IPS-18a (cell line): Measurements from ENCODE around the gene P2RY8.
"Not testable (repeated sequence)": the region's sequence is repeated elsewhere in the genome, so short reads cannot be mapped to it uniquely, and the experiment has no call there.

Experiments
- H3K27ac ChIP-seq: one replicate; pipeline ENCODE4 v1.5.1; 2013; ENCODE audit warnings: low read length
- H3K27me3 ChIP-seq: one replicate; pipeline ENCODE4 v1.6.1; 2013; ENCODE audit warnings: mild to moderate bottlenecking, low read length; ENCODE audit not compliant: control insufficient read depth, insufficient read depth
- H3K36me3 ChIP-seq: one replicate; pipeline ENCODE4 v1.6.1; 2013; ENCODE audit warnings: low read depth, low read length; ENCODE audit not compliant: control insufficient read depth
- H3K4me1 ChIP-seq: one replicate; pipeline ENCODE4 v1.6.1; 2013; ENCODE audit warnings: low read depth, low read length; ENCODE audit not compliant: control insufficient read depth
- H3K4me3 ChIP-seq: one replicate; pipeline ENCODE4 v1.5.1; 2013; ENCODE audit warnings: low read length
- H3K9ac ChIP-seq: one replicate; pipeline ENCODE4 v1.6.1; 2013; ENCODE audit warnings: mild to moderate bottlenecking, low read length, moderate library complexity
- H3K9me3 ChIP-seq: one replicate; pipeline ENCODE4 v1.6.1; 2013; ENCODE audit warnings: low read depth, low read length; ENCODE audit not compliant: control insufficient read depth

The P2RY8 gene

DNA sequence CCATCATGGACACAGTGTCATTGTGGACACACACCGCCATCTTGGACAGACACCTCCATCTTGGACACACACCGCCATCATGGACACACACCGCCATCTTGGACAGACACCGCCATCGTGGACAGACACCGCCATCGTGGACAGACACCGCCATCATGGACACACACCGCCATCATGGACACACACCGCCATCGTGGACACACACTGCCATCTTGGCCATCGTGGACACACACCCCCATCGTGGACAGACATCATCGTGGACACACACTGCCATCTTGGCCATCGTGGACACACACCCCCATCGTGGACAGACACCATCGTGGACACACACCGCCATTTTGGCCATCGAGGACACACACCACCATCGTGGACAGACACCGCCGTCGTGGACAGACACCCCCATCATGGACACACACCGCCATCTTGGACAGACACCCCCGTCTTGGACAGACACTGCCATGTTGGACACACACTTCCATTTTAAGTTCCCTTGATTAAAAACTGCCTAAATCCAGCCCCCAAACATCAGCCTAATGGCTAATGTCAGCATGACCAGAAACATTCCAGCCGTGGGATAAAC lies 93.4 kb downstream of the P2RY8 start:
- H3K9me3 ChIP-seq = no peaks in the 10 kb centered on the region

DNA sequence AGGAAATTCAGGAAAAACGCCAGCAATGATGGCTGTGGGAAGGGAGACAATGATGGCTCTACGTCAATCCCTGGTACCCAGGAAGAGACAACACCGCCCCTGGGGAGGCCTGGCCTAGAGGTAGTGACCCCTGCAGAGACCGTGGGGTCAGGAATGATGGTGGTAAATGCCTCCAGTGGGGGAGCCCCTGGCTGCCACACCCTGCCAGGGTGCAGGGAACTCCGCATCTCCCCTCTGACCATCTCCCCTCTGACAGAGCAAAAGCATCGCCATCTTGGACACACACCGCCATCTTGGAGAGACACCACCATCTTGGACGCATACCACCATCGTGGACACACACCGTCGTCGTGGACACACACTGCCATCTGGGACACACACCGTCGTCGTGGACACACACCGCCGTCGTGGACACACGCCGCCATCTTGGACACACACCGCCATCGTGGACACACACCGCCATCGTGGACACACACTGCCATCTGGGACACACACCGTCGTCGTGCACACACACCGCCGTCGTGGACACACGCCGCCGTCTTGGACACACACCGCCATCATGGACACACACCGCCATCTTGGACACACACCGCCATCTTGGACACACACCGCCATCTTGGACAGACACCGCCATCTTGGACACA lies 94.1 kb downstream of the P2RY8 start:
- Histone ChIP-seq H3K9ac (no peak overlapping the region), H3K9me3 (no peaks in the 10 kb centered on the region), H3K27ac (no peak overlapping the region), H3K27me3 (no peaks in the 10 kb centered on the region), H3K36me3 (peaks cover 17% of the 10 kb centered on the region), H3K4me3 (no peak overlapping the region), H3K4me1 (no peaks in the 10 kb centered on the region)

More for the DNA sequence above, 93.4 kb downstream of the P2RY8 start:
- Histone ChIP-seq H3K9ac (no peak overlapping the region), H3K27me3 (no peaks in the 10 kb centered on the region), H3K4me3 (no peak overlapping the region), H3K4me1 (no peaks in the 10 kb centered on the region), H3K27ac (no peak overlapping the region), H3K36me3 (peaks cover 14% of the 10 kb centered on the region)

DNA sequence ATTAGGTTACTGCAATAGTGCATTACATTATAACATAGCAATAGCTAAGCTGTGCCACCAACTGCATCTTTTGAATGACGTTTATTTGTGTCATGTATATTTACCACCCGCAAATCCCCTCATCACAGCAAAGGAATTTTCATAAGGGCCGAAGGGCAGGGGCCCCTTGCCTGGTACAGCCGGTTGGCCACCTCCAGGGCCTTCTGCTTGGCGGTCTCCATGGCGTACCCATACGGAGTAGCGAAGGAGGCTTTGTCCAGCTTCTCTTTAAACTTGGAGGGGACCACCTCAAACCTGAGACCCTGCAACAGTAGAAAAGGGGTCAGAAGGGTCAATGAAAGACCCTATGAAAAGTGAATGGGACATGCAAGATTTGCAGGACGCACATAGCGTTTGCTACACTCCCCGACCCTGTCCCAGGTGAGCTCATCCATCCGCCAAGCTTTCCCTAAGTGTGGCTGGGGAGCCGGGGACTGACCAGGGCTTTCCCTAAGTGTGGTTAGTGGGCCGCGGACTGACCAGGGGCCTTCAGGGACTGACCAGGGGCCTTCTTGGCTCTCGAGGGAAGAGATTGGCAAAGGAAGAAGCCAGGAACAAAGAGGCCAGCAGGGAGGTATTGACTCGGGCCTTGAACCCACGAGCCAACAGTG lies 94.8 kb downstream of the P2RY8 start:
- H3K9me3 ChIP-seq = no peaks in the 10 kb centered on the region
- H3K4me1 ChIP-seq = no peaks in the 10 kb centered on the region
- H3K4me3 ChIP-seq = no peak overlapping the region
- H3K27me3 ChIP-seq = no peaks in the 10 kb centered on the region
- H3K27ac ChIP-seq = no peak overlapping the region
- peaks cover 19% of the 10 kb centered on the region for H3K36me3 ChIP-seq
- H3K9ac ChIP-seq = no peak overlapping the region

DNA sequence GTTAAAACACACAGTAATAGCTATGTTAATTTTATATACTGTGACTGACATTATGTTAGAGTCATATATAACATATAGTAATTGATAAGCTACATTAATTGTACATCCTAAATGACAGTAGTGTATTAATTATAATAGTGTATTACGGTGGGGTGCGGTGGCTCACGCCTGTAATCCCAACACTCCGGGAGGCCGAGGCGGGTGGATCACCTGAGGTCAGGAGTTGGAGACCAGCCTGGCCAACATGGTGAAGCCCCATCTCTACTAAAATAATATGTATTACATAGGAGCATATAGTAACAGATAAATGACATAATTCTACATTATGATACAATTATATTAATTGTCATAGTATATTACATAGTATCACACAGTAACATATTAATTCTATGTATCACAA lies 96.5 kb downstream of the P2RY8 start:
- no peaks in the 10 kb centered on the region for H3K4me1 ChIP-seq
- H3K9me3 ChIP-seq = no peaks in the 10 kb centered on the region
- H3K27me3 ChIP-seq = no peaks in the 10 kb centered on the region
- no peak overlapping the region for H3K9ac ChIP-seq
- peaks cover 31% of the 10 kb centered on the region for H3K36me3 ChIP-seq
- no peak overlapping the region for H3K4me3 ChIP-seq
- H3K27ac ChIP-seq = no peak overlapping the region

DNA sequence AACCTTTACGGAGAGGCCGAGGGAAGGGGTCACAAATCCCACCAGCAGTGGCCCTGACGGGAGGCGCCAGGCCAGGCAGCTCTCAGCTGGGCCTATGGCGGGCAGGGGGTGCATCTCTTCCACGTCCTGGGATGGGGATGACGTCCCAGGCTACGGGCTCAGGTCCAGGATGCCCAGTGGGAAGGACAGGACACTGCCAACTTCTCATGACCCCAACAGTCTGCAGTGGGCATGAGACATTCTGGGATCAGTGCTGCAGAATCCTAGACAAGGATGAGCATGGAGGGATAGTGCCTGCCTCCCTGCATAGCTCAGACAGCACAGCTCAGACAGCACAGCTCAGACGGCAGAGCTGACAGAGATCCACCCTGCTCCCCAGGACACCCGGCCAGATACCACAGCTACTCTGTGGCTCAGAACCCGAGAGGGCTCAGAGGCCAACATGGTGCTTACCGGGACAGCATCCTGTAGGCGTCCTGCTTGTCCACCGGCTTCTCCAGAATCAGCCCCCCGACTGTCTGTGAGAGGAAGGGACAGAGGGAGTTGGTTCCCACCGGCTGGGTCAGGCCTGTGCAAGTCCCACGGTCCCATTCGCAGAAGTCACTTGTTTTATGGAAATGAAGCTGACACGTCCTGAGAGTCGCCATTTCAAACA lies 101.6 kb downstream of the P2RY8 start:
- Histone ChIP-seq H3K9me3 (no peaks in the 10 kb centered on the region), H3K27ac (no peak overlapping the region), H3K27me3 (no peaks in the 10 kb centered on the region), H3K4me3 (no peak overlapping the region), H3K9ac (no peak overlapping the region), H3K4me1 (no peaks in the 10 kb centered on the region), H3K36me3 (peaks cover 39% of the 10 kb centered on the region)

DNA sequence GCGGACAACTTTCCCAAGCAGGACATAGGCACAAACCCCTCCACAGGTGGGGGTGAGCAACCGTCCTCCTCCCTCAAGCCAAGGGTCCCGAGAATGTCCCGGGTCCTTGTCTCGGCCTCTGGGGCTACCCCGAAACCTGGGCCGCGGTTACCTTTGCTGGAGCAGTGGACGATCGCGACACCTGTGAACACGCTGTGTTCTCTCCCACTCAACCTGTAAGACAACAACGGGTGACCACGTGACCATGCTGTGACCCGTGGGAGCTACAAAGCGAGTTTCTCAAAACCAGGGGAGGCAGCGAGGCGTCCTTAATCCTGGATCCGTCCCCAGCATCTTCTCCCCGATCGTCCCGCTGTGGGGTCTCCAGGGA lies 102.1 kb downstream of the P2RY8 start:
- peaks cover 39% of the 10 kb centered on the region for H3K36me3 ChIP-seq

DNA sequence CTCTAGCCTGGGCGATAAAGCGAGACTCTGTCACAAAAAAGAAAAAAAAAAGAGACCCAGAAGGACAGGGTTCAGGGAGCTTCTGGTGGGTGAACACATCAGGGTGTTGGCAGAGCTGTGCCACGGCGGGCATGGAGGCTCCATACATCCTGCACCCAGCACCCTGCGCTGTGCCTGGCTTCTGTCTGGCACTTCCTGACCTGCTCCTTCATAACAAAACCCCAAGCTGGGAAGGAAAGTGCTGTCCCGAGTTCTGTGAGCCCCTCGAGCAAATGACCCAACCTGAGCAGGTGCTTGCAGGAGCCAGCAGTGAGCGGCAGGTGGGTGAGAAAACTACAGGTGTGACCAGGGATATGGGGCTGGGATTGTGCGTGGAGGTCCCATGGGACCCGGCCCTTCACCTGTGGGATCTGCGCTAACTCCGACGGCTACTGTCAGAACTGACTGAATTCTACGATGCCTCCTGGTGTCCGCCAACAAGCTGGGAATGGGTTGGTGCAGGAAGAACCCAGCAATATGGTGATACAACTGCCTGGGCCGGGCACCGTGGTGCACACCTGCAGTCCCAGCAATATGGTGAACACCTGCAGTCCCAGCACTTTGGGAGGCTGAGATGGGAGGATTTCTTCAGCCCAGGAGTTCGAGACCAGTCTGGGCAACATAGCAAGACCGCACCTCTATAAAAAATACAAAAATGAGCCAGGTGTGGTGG lies 103.2 kb downstream of the P2RY8 start:
- Histone ChIP-seq H3K4me3 (no peak overlapping the region), H3K36me3 (peaks cover 35% of the 10 kb centered on the region), H3K9me3 (no peaks in the 10 kb centered on the region), H3K27me3 (no peaks in the 10 kb centered on the region), H3K27ac (no peak overlapping the region), H3K4me1 (no peaks in the 10 kb centered on the region), H3K9ac (no peak overlapping the region)

More for the DNA sequence above, 102.1 kb downstream of the P2RY8 start:
- Histone ChIP-seq H3K4me3 (no peak overlapping the region), H3K27me3 (no peaks in the 10 kb centered on the region), H3K9ac (no peak overlapping the region), H3K9me3 (no peaks in the 10 kb centered on the region), H3K4me1 (no peaks in the 10 kb centered on the region), H3K27ac (no peak overlapping the region)

DNA sequence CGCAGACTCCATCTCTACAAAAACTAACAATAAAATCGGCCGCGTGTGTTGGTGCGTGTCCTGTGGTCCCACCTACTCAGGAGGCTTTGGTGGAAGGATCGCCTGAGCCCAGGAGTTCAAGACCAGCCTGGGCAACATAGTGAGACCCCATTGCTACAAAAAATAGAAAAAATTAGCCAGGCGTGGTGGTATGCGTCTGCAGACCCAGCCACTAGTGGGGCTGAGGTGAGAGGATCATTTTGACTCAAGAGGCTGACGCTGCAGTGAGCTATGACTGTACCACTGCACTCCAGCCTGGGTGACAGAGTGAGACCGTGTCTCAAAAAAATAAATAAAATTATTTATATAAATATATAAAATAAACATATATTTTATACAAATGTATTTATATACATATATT lies 106.5 kb downstream of the P2RY8 start:
- Histone ChIP-seq H3K4me3 (no peak overlapping the region), H3K27ac (no peak overlapping the region), H3K27me3 (no peaks in the 10 kb centered on the region), H3K36me3 (peaks cover 27% of the 10 kb centered on the region), H3K9me3 (no peaks in the 10 kb centered on the region), H3K4me1 (no peaks in the 10 kb centered on the region), H3K9ac (no peak overlapping the region)

DNA sequence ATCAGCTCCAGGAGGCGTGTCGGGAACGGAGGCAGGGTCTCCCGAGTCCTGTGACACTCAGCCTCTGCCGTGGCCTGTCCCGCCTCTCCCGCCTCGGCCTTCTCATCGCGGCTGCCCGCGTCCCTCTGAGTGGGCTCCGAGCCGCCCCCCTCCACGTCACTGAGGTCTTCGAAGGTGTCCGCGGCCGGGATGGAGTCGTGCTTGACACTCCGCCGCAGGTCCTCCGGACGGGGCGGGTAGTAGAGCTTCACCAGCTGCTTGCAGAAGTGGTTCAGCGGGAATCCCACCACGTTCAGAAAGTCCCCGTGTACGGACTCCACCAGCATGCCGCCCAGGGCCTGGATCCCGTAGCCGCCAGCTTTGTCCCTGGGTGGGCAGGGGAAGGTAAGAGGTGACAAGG lies 109.2 kb downstream of the P2RY8 start:
- Histone ChIP-seq H3K4me1 (no peaks in the 10 kb centered on the region), H3K27me3 (no peaks in the 10 kb centered on the region), H3K9me3 (no peaks in the 10 kb centered on the region), H3K9ac (no peak overlapping the region), H3K4me3 (no peak overlapping the region), H3K27ac (no peak overlapping the region), H3K36me3 (peaks cover 33% of the 10 kb centered on the region)

DNA sequence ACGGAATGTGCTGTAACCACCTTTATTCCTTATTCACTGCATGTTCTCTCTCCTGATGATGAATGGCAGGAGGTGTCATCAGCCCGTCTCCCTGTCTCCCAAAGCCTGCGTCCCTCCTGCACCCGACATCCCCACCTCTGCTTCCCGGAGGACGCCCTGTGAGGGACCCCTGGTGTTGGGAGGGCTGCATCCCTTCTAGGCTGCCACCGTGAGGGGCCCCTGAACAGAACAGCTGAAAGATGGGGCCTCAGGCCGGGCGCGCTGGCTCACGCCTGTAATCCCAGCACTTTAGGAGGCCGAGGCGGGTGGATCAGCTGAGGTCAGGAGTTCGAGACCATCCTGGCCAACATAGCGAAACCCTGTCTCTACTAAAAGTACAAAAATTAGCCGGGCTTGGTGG lies 110.7 kb downstream of the P2RY8 start:
- not testable (repeated sequence) for H3K27me3 ChIP-seq, H3K9me3 ChIP-seq, H3K27ac ChIP-seq, H3K4me3 ChIP-seq, H3K4me1 ChIP-seq, H3K9ac ChIP-seq
- peaks cover 38% of the 10 kb centered on the region for H3K36me3 ChIP-seq

DNA sequence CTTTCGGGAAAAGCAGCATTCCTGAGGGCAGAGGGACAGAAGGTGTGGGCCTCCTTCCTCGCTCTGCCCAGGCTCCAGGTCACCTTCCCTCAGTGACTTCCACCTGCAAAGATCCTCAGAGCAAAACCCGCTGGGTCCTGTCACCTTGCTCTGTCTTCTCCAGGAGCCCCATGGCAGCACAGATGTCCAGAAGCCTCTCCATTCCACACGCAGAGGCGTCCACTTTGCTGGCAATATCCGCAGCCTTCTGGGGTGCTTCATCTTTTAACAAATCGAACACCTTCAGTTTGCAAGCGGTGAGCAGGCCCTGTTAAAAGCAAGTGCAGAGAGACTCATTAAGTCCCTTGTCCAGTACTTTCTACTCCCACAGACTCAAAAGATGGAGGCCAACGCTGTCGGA lies 111.6 kb downstream of the P2RY8 start:
- Histone ChIP-seq H3K4me3 (no peak overlapping the region), H3K9me3 (peaks cover 10% of the 10 kb centered on the region), H3K36me3 (peaks cover 41% of the 10 kb centered on the region), H3K27ac (no peak overlapping the region), H3K9ac (no peak overlapping the region), H3K27me3 (no peaks in the 10 kb centered on the region), H3K4me1 (no peaks in the 10 kb centered on the region)
